MM.1S (cell line): ENCODE results near the gene ITGB3BP.

Source experiments
- DNase-seq: peaks from one replicate; pipeline ENCODE4 v3.0.0-alpha.2; 2015
- H2AFZ ChIP-seq: fragments of 300-600 bp; sonication (generic); 2 replicates; pipeline ENCODE4 v1.6.0; 2016; ENCODE audit warnings: antibody characterized with exemption, low read length
- H3F3A ChIP-seq: fragments of 300-600 bp; sonication (generic); 2 replicates; pipeline ENCODE4 v1.6.1; 2016; ENCODE audit warnings: mild to moderate bottlenecking, antibody characterized with exemption, low read length, moderate library complexity, mixed read lengths; ENCODE audit not compliant: insufficient read depth
- H3K27ac ChIP-seq: fragments of 300-600 bp; sonication (generic); 2 replicates; pipeline ENCODE4 v1.5.1; 2016; ENCODE audit warnings: mild to moderate bottlenecking, low read length
- H3K27me3 ChIP-seq: fragments of 300-600 bp; sonication (generic); replicated peaks from 2 replicates; pipeline ENCODE4 v1.6.0; 2016; ENCODE audit warnings: low read length; ENCODE audit not compliant: insufficient read depth
- H3K36me3 ChIP-seq: fragments of 300-600 bp; sonication (generic); replicated peaks from 2 replicates; pipeline ENCODE4 v1.6.1; 2016; ENCODE audit warnings: mild to moderate bottlenecking, low read length, mixed read lengths; ENCODE audit not compliant: insufficient read depth
- H3K4me1 ChIP-seq: fragments of 300-600 bp; sonication (generic); 2 replicates; pipeline ENCODE4 v1.6.1; 2016; ENCODE audit warnings: low read length, mixed read lengths
- H3K4me2 ChIP-seq: fragments of 300-600 bp; sonication (generic); 2 replicates; pipeline ENCODE4 v1.6.0; 2016; ENCODE audit warnings: low read depth, low read length
- H3K4me3 ChIP-seq: fragments of 300-600 bp; sonication (generic); 2 replicates; pipeline ENCODE4 v1.5.1; 2016; ENCODE audit warnings: low read length, mixed read lengths
- H3K79me2 ChIP-seq: fragments of 300-600 bp; sonication (generic); 2 replicates; pipeline ENCODE4 v1.6.1; 2016; ENCODE audit warnings: mixed run types, low read length, mixed read lengths
- H3K9ac ChIP-seq: fragments of 300-600 bp; sonication (generic); 2 replicates; pipeline ENCODE4 v1.6.1; 2016; ENCODE audit warnings: low read length, mixed read lengths
- H3K9me2 ChIP-seq: fragments of 300-600 bp; sonication (generic); replicated peaks from 2 replicates; pipeline ENCODE4 v1.6.1; 2016; ENCODE audit warnings: mild to moderate bottlenecking, low read length, mixed read lengths; ENCODE audit not compliant: insufficient read depth
- H3K9me3 ChIP-seq: fragments of 300-600 bp; sonication (generic); replicated peaks from 2 replicates; pipeline ENCODE4 v1.6.1; 2016; ENCODE audit warnings: mild to moderate bottlenecking, low read length, mixed read lengths; ENCODE audit not compliant: insufficient read depth
- H4K20me1 ChIP-seq: fragments of 300-600 bp; sonication (generic); 2 replicates; pipeline ENCODE4 v1.6.1; 2016; ENCODE audit warnings: mild to moderate bottlenecking, low read length, moderate library complexity, mixed read lengths; ENCODE audit not compliant: insufficient read depth
- CTCF ChIP-seq: fragments of 300-600 bp; sonication (generic); IDR thresholded peaks from 2 replicates; pipeline ENCODE4 v1.5.1; 2016; ENCODE audit warnings: antibody characterized with exemption, low read length, mixed read lengths
- EZH2 ChIP-seq: fragments of 300-600 bp; sonication (generic); optimal IDR thresholded peaks from 2 replicates; pipeline ENCODE3; 2017; ENCODE audit warnings: low read depth, mild to moderate bottlenecking, antibody characterized with exemption, low read length, mixed read lengths
- EZH2phosphoT487 ChIP-seq: fragments of 300-600 bp; sonication (generic); IDR thresholded peaks from 2 replicates; pipeline ENCODE4 v1.6.1; 2018; ENCODE audit warnings: antibody characterized with exemption, low read length

The ITGB3BP gene

GRCh38 chr1:63509718-63510117, 13.3 kb downstream of the ITGB3BP start:
- peaks cover 23% of the 10 kb centered on the region; the same call in 1 of the 2 replicates for H3K79me2 ChIP-seq

GRCh38 chr1:63506782-63507181, 16.2 kb downstream of the ITGB3BP start:
- peaks cover 13% of the 10 kb centered on the region; the same call in 1 of the 2 replicates for H3K79me2 ChIP-seq
- no peaks in the 10 kb centered on the region for H3K9me2 ChIP-seq
- no peak overlapping the region for H2AFZ ChIP-seq
- H3K27ac ChIP-seq = no peak overlapping the region
- TF ChIP-seq CTCF (no peak), EZH2 (no peak), EZH2phosphoT487 (no peak)
- no peak overlapping the region for H3K9ac ChIP-seq
- H4K20me1 ChIP-seq = no peaks in the 10 kb centered on the region
- H3K4me1 ChIP-seq = no peaks in the 10 kb centered on the region
- no peak for DNase-seq
- H3K36me3 ChIP-seq = peaks cover 16% of the 10 kb centered on the region; the same call in 1 of the 2 replicates
- H3K4me2 ChIP-seq = no peak overlapping the region
- no peaks in the 10 kb centered on the region for H3K9me3 ChIP-seq
- no peaks in the 10 kb centered on the region for H3K27me3 ChIP-seq
- no peaks in the 10 kb centered on the region for H3F3A ChIP-seq
- H3K4me3 ChIP-seq = no peak overlapping the region

More at GRCh38 chr1:63509718-63510117, 13.3 kb downstream of the ITGB3BP start:
- DNase-seq = no peak
- Histone ChIP-seq H3K36me3 (peaks cover 16% of the 10 kb centered on the region; the same call in 1 of the 2 replicates), H3K4me1 (no peaks in the 10 kb centered on the region), H3K4me3 (no peak overlapping the region), H3F3A (no peaks in the 10 kb centered on the region), H3K27me3 (no peaks in the 10 kb centered on the region), H3K27ac (no peak overlapping the region), H4K20me1 (no peaks in the 10 kb centered on the region), H3K9ac (no peak overlapping the region), H3K4me2 (no peak overlapping the region), H3K9me3 (no peaks in the 10 kb centered on the region), H3K9me2 (no peaks in the 10 kb centered on the region), H2AFZ (no peak overlapping the region)
- TF ChIP-seq EZH2 (no peak), EZH2phosphoT487 (no peak), CTCF (no peak)

GRCh38 chr1:63501256-63501655, 21.8 kb downstream of the ITGB3BP start:
- DNase-seq = peak; percentile 14
- TF ChIP-seq EZH2phosphoT487 (no peak), CTCF (no peak), EZH2 (no peak)
- Histone ChIP-seq H3K79me2 (peaks cover 6% of the 10 kb centered on the region), H2AFZ (no peak overlapping the region), H3K4me3 (no peak overlapping the region), H4K20me1 (peaks cover 4% of the 10 kb centered on the region; the same call in 1 of the 2 replicates), H3K4me2 (no peak overlapping the region), H3K27me3 (no peaks in the 10 kb centered on the region), H3K9ac (no peak overlapping the region), H3F3A (no peaks in the 10 kb centered on the region), H3K36me3 (no peaks in the 10 kb centered on the region), H3K4me1 (no peaks in the 10 kb centered on the region), H3K9me3 (no peaks in the 10 kb centered on the region), H3K27ac (no peak overlapping the region), H3K9me2 (no peaks in the 10 kb centered on the region)
